PFSK-1 (cell line): ENCODE data around the gene LDLRAP1.

ENCODE experiments used
- FOXP2 ChIP-seq: optimal IDR thresholded peaks from 2 replicates; pipeline ENCODE3; 2011; ENCODE audit warnings: borderline replicate concordance, control low read depth, inconsistent platforms; ENCODE audit not compliant: insufficient read depth; ENCODE audit errors: extremely low read length, extremely low read depth
- POLR2AphosphoS5 ChIP-seq: IDR thresholded peaks from 2 replicates; pipeline ENCODE4 v1.6.1; 2012; ENCODE audit warnings: low read depth, mild to moderate bottlenecking, control low read depth, low read length, moderate library complexity
- REST ChIP-seq, 2 experiments: IDR thresholded peaks; 2 replicates each; pipeline versions ENCODE4 v1.6.1 to v1.8.0; 2011 to 2012; ENCODE audit warnings: low read depth in 2 of 2, low read length in 2 of 2, control low read depth in 1 of 2, inconsistent platforms in 1 of 2, mild to moderate bottlenecking in 1 of 2, moderate library complexity in 1 of 2; ENCODE audit not compliant: insufficient read depth in 1 of 2
- SIN3A ChIP-seq: IDR thresholded peaks from 2 replicates; pipeline ENCODE4 v1.6.1; 2012; ENCODE audit warnings: mild to moderate bottlenecking, low read length, moderate library complexity, borderline replicate concordance; ENCODE audit not compliant: insufficient read depth
- TAF1 ChIP-seq: IDR thresholded peaks from 2 replicates; pipeline ENCODE4 v1.6.1; 2012; ENCODE audit warnings: low read length, control low read depth, borderline replicate concordance; ENCODE audit not compliant: insufficient read depth

- TF ChIP-seq POLR2AphosphoS5 (no peak), TAF1 (no peak), REST (IDR thresholded peaks at IDR 0.05; ENCODE audit: insufficient read depth in 1 of 2, low read depth in 2 of 2, low read length in 2 of 2) (no peak), SIN3A (no peak), FOXP2 (no peak)
Observed at GRCh38 chr1:25564777-25565574, 21.6 kb downstream of the LDLRAP1 start.
